Activated CD4-positive, alpha-beta T cell treated with anti-CD3 and anti-CD28 coated beads for 36 hours (primary cell): Measurements from ENCODE around the gene ZNF563. TPM values are rescaled to one million over a fixed set of nuclear protein-coding genes. Genes with fewer than 3 reads are reported as not detected.

Source experiments
- total RNA-seq, 2 experiments: library from RNA; stranded (reverse); gene quantifications; one replicate each; pipeline ENCODE4 v1.2.3, GENCODE V29; 2021

Gene ZNF563
- total RNA-seq, 2 experiments from 2014 or later: 6.6 to 6.7 TPM

Other genes starting within 250 kb of the ZNF563 start
- gene ZNF20, start 193.3 kb downstream of the ZNF563 start, total RNA-seq: 1 to 10 TPM; 3.2 to 3.3 TPM
- 1 to 10 TPM; 3.8 to 5.5 TPM for gene ZNF625, start 176.9 kb downstream of the ZNF563 start, total RNA-seq
- 10 to 100 TPM; 11.7 to 12.9 TPM for gene ZNF136, start 170.5 kb downstream of the ZNF563 start, total RNA-seq
- 1 to 10 TPM; 7.3 to 8.1 TPM for gene ZNF44, start 38.8 kb downstream of the ZNF563 start, total RNA-seq
- 1 to 10 TPM; 1.1 to 1.7 TPM for gene ZNF442, start 32.0 kb upstream of the ZNF563 start, total RNA-seq
- 1 to 10 TPM; 4.0 to 4.3 TPM for gene ZNF799, start 67.6 kb upstream of the ZNF563 start, total RNA-seq
- 1 to 10 TPM; 3.4 to 4.0 TPM for gene ZNF443, start 107.4 kb upstream of the ZNF563 start, total RNA-seq
- gene ZNF709, start 151.2 kb upstream of the ZNF563 start, total RNA-seq: 1 to 10 TPM; 1.7 to 2.1 TPM
- gene ZNF564, start 217.8 kb upstream of the ZNF563 start, total RNA-seq: 1 to 10 TPM; 5.2 to 5.6 TPM